ENCODE results near the gene PTK7. TPM values are rescaled to one million over a fixed set of nuclear protein-coding genes. Genes with fewer than 3 reads are reported as not detected.

The PTK7 gene
- total and polyA plus RNA-seq, 2 experiments from 2014 or later, result 46.1 to 147 TPM

DNA sequence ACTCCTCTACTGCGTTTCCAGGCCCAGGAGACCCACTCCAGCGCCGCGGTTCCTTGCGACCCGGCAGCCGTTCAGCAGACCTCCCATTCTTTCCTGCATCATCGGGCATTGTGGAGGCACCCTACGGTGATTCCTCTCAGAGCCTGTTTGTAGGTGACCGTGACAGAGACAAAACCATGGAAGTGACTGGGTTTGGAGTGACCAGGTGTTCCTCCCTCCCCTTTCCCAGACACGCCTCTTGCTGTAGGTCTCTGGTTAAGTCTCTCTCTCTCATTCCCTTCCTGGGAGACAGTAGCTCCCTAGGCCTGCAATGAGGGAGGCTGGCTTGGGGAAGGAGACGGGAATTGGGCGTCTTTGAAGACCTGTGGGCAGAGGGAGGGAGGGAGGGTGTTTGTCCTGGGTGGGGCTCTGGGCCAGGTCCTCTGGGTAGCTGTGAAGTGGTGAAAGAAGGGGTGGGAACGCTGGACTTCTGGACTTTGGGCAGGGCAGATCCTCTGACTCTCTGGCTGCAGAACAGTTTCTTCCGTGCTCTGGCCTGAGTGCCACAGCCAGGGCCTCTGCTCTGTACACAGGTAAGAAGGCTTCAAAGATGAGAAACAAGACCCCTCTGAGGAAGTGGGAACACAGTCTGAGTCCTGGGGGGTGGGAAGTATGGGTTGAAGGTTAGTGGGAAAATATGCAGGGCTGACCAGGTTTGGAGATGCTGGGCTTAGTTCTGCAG, 15.9 kb upstream of the PTK7 start (continued):
- no peak for TF ChIP-seq ZNF462 (CRISPR knock-in tag; IDR thresholded peaks at IDR 0.05)

DNA sequence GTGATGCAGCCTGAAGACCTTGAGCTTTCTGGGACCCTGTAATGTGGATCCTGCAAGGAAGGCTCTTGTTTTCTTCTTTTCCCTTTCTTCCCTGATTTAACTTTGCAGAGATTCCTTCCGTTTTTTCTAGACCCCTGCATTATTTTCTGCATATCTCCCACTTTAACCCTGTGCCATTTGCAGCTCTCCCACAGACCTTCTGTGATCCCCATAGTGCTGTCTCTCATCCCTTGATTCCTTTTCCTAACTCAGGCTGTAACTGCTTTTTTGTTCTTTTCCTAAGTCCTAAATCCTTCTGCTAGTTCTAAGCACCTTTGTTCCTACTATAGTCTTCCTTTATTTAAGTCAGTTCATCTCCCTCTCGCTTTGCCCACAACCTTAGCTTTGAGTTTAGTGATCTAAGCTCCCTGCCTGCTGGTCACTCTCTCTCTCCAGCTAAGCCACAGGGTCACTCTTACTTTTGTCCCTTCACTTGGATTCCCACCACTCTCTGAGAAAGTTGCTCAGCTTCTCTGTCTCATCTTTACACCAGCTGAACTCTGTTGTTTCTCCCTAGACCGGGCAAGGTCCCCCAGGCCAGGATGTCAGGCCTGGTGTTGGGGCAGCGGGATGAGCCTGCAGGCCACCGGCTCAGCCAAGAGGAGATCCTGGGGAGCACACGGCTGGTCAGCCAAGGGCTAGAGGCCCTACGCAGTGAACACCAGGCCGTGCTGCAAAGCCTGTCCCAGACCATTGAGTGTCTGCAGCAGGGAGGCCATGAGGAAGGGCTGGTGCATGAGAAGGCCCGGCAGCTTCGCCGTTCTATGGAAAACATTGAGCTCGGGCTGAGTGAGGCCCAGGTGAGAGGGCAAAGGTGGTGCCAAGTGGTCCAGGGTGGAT, 15.1 kb upstream of the PTK7 start:
- H3K4me1 Mint-ChIP-seq, result peaks cover 20% of the 10 kb centered on the region
- peak overlapping the region; percentile 90 for H3K4me2 ChIP-seq
- peaks cover 5% of the 10 kb centered on the region; the same call in 1 of the 2 replicates for H3K36me3 ChIP-seq (ENCODE audit: insufficient read depth)
- H3F3A ChIP-seq (replicated peaks; ENCODE audit: low read depth), result peaks cover 8% of the 10 kb centered on the region
- H3K9me3 Mint-ChIP-seq, result no peaks in the 10 kb centered on the region; the same call in 2 of the 3 replicates
- H4K20me1 ChIP-seq (replicated peaks; ENCODE audit: insufficient read depth), result no peaks in the 10 kb centered on the region
- ATAC-seq (no peak), DNase-seq (ENCODE audit: low spot score) (no peak)
- H3K27me3 ChIP-seq (ENCODE audit: insufficient read depth), result no peaks in the 10 kb centered on the region
- H3K27ac ChIP-seq (ENCODE audit: low read depth), result no peak overlapping the region
- no peaks in the 10 kb centered on the region for H3K9me2 ChIP-seq (ENCODE audit: insufficient read depth)
- peaks cover 28% of the 10 kb centered on the region for H3K79me2 ChIP-seq (replicated peaks; ENCODE audit: insufficient read depth)
- H3K4me1 ChIP-seq (ENCODE audit: insufficient read depth), result peaks cover 9% of the 10 kb centered on the region
- H3K27ac Mint-ChIP-seq, result peak overlapping the region; percentile 1; the same call in 1 of the 2 replicates
- H3K36me3 Mint-ChIP-seq (ENCODE audit: low read depth), result peaks cover 15% of the 10 kb centered on the region
- peaks cover 14% of the 10 kb centered on the region for H3K27me3 Mint-ChIP-seq (ENCODE audit: insufficient read depth, low read depth, poor library complexity)
- H3K4me3 ChIP-seq, result peak overlapping the region; percentile 100; the same call in 1 of the 2 replicates
- peak overlapping the region; percentile 97 for H3K4me3 Mint-ChIP-seq
- TF ChIP-seq ZNF331 (CRISPR knock-in tag; IDR thresholded peaks at IDR 0.05; ENCODE audit: low read depth) (no peak), ETS1 (IDR thresholded peaks at IDR 0.05) (no peak), CREB1 (CRISPR knock-in tag; IDR thresholded peaks at IDR 0.05; ENCODE audit: low read depth) (no peak), EZH2 (IDR thresholded peaks at IDR 0.05; ENCODE audit: low read depth, unreplicated experiment) (no peak), POLR2AphosphoS5 (IDR thresholded peaks at IDR 0.05; ENCODE audit: low read depth) (no peak), STAT1 (IDR thresholded peaks at IDR 0.05; ENCODE audit: unreplicated experiment) (no peak), CTCF (conservative IDR thresholded peaks at IDR 0.05; ENCODE audit: low read depth in 2 of 2) (no peak), JUNB (IDR thresholded peaks at IDR 0.05; ENCODE audit: unreplicated experiment) (no peak)
- H2AFZ ChIP-seq, result no peak overlapping the region

Data from GM23338 (cell line).